DOHH2 (cell line): ENCODE results near the gene NCDN.

Experiments used
- H3F3A ChIP-seq: fragments of 200-600 bp; sonication (generic), shearing (Covaris generic); 2 replicates; pipeline ENCODE4 v1.6.0; 2016; ENCODE audit warnings: antibody characterized with exemption, mild to moderate bottlenecking; ENCODE audit not compliant: control insufficient read depth, insufficient read depth
- H3K27ac ChIP-seq: fragments of 200-600 bp; sonication (generic); 2 replicates; pipeline ENCODE4 v1.5.1; 2014; ENCODE audit warnings: low read depth, mild to moderate bottlenecking, low read length, moderate library complexity
- H3K27me3 ChIP-seq: fragments of 200-600 bp; sonication (generic); 2 replicates; pipeline ENCODE4 v1.6.1; 2014; ENCODE audit warnings: mild to moderate bottlenecking, low read length, mixed read lengths; ENCODE audit not compliant: control insufficient read depth
- H3K36me3 ChIP-seq: fragments of 200-600 bp; sonication (generic); 2 replicates; pipeline ENCODE4 v1.6.1; 2014; ENCODE audit warnings: mild to moderate bottlenecking, low read length, moderate library complexity, mixed read lengths; ENCODE audit not compliant: control insufficient read depth
- H3K4me1 ChIP-seq: fragments of 200-600 bp; sonication (generic); 2 replicates; pipeline ENCODE4 v1.6.1; 2014; ENCODE audit warnings: mild to moderate bottlenecking, low read length, mixed read lengths; ENCODE audit not compliant: control insufficient read depth
- H3K4me2 ChIP-seq: fragments of 200-600 bp; sonication (generic); 2 replicates; pipeline ENCODE4 v1.6.0; 2014; ENCODE audit warnings: mild to moderate bottlenecking, low read length, moderate library complexity
- H3K4me3 ChIP-seq: fragments of 200-600 bp; sonication (generic); 2 replicates; pipeline ENCODE4 v1.5.1; 2014; ENCODE audit warnings: mild to moderate bottlenecking, low read length, mixed read lengths
- H3K79me2 ChIP-seq: fragments of 200-600 bp; sonication (generic); 2 replicates; pipeline ENCODE4 v1.6.1; 2014; ENCODE audit warnings: mild to moderate bottlenecking, low read length, mixed read lengths; ENCODE audit not compliant: control insufficient read depth
- H3K9me2 ChIP-seq: fragments of 200-600 bp; sonication (generic); replicated peaks from 2 replicates; pipeline ENCODE4 v1.6.1; 2014; ENCODE audit warnings: mild to moderate bottlenecking, low read length, mixed read lengths; ENCODE audit not compliant: control insufficient read depth
- H3K9me3 ChIP-seq: fragments of 200-600 bp; sonication (generic); 2 replicates; pipeline ENCODE4 v1.6.1; 2014; ENCODE audit warnings: antibody characterized with exemption, low read length, mixed read lengths; ENCODE audit not compliant: control insufficient read depth, insufficient read depth
- H4K20me1 ChIP-seq: fragments of 200-600 bp; sonication (generic); 2 replicates; pipeline ENCODE4 v1.6.0; 2014; ENCODE audit warnings: low read depth, mild to moderate bottlenecking, antibody characterized with exemption, low read length, moderate library complexity; ENCODE audit not compliant: control insufficient read depth, insufficient read depth
- EZH2phosphoT487 ChIP-seq: fragments of 200-600 bp; sonication (generic); IDR thresholded peaks from 2 replicates; pipeline ENCODE4 v1.6.1; 2017; ENCODE audit warnings: borderline replicate concordance, mild to moderate bottlenecking, antibody characterized with exemption, low read length, moderate library complexity, mixed read lengths
- TF ChIP-seq, protein P1 (sequence below): fragments of 200-600 bp; sonication (generic); IDR thresholded peaks from one replicate; pipeline ENCODE4 v1.5.1; 2014; ENCODE audit warnings: antibody characterized with exemption, mild to moderate bottlenecking, low read depth, low read length; ENCODE audit not compliant: poor library complexity, severe bottlenecking

NCDN gene

GRCh38 chr1:35591211-35591610 is 33.6 kb downstream of the NCDN start:
- Histone ChIP-seq H3K36me3 (no peaks in the 10 kb centered on the region; the same call in 1 of the 2 replicates), H3K4me1 (no peaks in the 10 kb centered on the region), H3K27ac (no peak overlapping the region), H3K9me2 (no peaks in the 10 kb centered on the region), H3K4me3 (no peak overlapping the region), H3K79me2 (no peaks in the 10 kb centered on the region), H3K4me2 (no peak overlapping the region), H3K27me3 (no peaks in the 10 kb centered on the region), H3F3A (no peaks in the 10 kb centered on the region), H3K9me3 (no peaks in the 10 kb centered on the region), H4K20me1 (no peaks in the 10 kb centered on the region)
- TF ChIP-seq EZH2phosphoT487 = no peak
- TF ChIP-seq, protein P1, sequence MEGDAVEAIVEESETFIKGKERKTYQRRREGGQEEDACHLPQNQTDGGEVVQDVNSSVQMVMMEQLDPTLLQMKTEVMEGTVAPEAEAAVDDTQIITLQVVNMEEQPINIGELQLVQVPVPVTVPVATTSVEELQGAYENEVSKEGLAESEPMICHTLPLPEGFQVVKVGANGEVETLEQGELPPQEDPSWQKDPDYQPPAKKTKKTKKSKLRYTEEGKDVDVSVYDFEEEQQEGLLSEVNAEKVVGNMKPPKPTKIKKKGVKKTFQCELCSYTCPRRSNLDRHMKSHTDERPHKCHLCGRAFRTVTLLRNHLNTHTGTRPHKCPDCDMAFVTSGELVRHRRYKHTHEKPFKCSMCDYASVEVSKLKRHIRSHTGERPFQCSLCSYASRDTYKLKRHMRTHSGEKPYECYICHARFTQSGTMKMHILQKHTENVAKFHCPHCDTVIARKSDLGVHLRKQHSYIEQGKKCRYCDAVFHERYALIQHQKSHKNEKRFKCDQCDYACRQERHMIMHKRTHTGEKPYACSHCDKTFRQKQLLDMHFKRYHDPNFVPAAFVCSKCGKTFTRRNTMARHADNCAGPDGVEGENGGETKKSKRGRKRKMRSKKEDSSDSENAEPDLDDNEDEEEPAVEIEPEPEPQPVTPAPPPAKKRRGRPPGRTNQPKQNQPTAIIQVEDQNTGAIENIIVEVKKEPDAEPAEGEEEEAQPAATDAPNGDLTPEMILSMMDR = no peak

- Histone ChIP-seq H3K9me3 (no peaks in the 10 kb centered on the region), H3K4me1 (no peaks in the 10 kb centered on the region), H3K4me3 (no peak overlapping the region), H3K4me2 (no peak overlapping the region), H3K36me3 (no peaks in the 10 kb centered on the region; the same call in 1 of the 2 replicates), H4K20me1 (no peaks in the 10 kb centered on the region), H3K9me2 (no peaks in the 10 kb centered on the region), H3K27ac (no peak overlapping the region), H3K27me3 (no peaks in the 10 kb centered on the region), H3K79me2 (no peaks in the 10 kb centered on the region), H3F3A (no peaks in the 10 kb centered on the region)
- TF ChIP-seq, protein P1 = no peak
- TF ChIP-seq EZH2phosphoT487 = no peak
Measured at GRCh38 chr1:35592991-35593769, 35.6 kb downstream of the NCDN start.

- Histone ChIP-seq H3K79me2 (no peaks in the 10 kb centered on the region), H3K4me1 (no peaks in the 10 kb centered on the region), H3K27me3 (no peaks in the 10 kb centered on the region), H3K4me3 (no peak overlapping the region), H3K27ac (no peak overlapping the region), H3K36me3 (no peaks in the 10 kb centered on the region; the same call in 1 of the 2 replicates), H3K4me2 (no peak overlapping the region), H3F3A (no peaks in the 10 kb centered on the region), H3K9me3 (no peaks in the 10 kb centered on the region), H3K9me2 (no peaks in the 10 kb centered on the region), H4K20me1 (no peaks in the 10 kb centered on the region; the same call in 1 of the 2 replicates)
- TF ChIP-seq, protein P1 = no peak
- TF ChIP-seq EZH2phosphoT487 = no peak
Measured at GRCh38 chr1:35594005-35594760, 36.6 kb downstream of the NCDN start.
